GM21825 (cell line): ENCODE measurements around the gene ZNF766.
"Not testable (repeated sequence)": the region's sequence is repeated elsewhere in the genome, so short reads cannot be mapped to it uniquely, and the experiment has no call there.

ENCODE experiments used
- ATAC-seq: cut with Tn5 transposase; IDR thresholded peaks from one replicate; pipeline ENCODE4 v1.9.1; 2021; ENCODE audit warnings: mild to moderate bottlenecking, moderate library complexity; ENCODE audit not compliant: unreplicated experiment

Gene ZNF766

DNA sequence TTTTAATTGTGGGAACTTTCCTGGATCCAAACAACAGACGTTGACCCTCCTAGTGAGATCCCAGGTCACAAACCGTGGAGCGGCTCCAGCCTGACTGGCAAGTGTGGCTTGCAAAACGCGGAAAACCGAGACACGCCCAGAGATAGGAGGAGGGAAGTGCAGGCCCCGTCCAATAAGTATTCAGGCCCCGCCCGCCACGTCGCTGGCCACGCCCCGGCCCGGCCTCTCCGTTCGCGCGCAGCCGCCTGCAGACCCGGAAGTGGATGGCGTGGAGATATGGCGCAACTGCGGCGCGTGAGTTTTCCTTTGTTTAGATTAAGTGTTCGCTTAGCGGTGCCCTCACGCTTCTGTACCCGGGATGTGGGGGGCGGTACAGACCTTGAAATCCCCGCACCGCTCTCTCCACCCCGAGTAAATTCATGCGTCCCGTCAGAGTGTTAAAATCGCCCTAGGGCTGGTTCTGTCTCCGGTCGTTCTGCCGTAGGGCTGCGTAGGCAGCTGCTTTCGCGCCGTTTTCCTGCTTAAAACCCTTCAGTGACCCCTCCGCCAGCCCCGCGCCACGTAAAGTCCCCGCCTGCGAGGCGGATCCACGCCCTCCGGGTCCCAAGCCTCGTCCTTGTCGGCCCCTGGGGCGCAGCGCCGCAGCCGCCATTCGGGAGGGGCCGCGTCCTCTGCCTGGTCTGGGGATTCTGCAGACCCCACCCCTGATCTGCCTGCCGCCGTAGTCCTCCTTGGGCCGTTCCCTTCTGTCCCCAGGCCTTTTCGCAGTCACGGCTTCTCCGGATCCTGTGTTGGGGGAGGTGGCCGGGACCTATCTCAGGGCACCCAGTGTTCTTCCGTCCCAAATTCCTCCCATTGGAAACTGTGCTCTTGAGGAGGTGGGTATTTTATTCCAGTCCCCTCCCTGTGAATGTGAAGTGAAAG lies at the start of gene ZNF766:
ZNF766 (plus strand) TSS at position 250 of the 924 bp plus-strand sequence; CDS start at position 277, 27 bp downstream.
- ATAC-seq = peak; percentile 91

DNA sequence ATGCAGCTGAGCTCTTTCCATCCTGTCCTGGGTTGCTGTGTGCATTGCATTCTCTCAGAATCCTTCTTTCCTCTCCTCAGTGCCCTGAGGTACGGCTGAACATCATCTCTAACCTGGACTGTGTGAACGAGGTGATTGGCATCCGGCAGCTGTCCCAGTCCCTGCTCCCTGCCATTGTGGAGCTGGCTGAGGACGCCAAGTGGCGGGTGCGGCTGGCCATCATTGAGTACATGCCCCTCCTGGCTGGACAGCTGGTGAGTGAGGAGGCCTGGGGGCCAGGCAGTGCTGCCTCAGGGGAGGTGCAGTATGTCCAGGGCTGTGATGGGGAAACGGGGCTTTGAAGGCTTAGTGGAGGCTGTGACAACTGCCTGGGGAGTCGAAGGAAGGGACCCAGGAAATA lies 49.8 kb upstream of the ZNF766 start:
- no peak for ATAC-seq

DNA sequence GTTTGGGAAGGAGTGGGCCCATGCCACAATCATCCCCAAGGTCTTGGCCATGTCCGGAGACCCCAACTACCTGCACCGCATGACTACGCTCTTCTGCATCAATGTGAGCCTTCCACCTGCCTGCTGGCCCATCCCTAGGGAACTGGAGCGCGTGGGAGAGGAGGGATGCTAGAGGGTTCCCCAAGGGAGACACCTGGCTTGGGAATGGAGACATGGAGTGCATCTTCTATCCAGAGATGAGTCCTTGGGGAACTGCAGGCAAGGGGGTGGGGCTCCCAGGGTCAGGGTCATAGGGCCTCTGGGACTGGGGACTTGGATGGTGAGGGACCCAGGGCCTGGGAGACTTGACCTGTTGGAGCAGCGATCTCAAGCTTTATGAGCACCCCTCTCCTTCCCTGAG lies 48.4 kb upstream of the ZNF766 start:
- ATAC-seq = no peak

DNA sequence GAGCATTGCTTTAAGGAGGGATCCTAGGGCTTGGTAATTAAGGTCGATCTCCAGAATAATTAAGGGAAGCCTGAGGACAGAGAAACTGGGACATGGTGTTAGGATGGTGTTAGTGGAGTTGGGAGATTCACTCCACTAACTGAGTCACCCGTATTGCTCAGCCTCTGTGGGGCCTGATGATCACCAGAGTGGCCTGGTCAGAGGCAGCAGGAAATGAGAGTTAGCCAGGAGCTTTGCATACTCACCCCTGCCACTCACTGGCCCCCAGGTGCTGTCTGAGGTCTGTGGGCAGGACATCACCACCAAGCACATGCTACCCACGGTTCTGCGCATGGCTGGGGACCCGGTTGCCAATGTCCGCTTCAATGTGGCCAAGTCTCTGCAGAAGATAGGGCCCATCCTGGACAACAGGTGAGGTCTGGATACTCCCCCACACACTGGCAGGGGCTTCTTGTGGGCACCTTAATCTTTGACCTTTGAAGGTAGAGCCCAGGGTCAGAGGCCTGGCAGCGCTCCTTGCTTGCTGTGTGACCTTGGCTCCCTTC lies 47.5 kb upstream of the ZNF766 start:
- ATAC-seq = no peak

DNA sequence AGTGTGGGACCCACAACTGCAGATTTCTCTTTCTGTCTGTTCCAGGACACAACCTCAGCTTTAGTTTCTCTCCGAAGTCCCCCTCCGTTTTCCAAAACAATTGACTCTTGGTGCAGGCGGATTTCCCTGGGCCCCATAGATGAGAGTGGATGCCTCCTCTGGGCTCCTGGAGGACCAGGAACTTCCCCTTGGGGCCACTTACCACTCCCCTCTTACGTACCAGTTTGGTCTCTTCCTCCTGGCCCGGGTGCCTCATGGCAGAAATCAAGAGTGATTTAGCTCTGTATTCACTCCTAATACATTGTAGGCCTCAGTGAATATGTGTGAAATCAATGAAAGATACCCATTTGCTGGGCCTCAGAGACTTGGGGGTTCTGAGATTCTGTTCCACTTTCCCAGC lies 45.2 kb upstream of the ZNF766 start:
- no peak for ATAC-seq

DNA sequence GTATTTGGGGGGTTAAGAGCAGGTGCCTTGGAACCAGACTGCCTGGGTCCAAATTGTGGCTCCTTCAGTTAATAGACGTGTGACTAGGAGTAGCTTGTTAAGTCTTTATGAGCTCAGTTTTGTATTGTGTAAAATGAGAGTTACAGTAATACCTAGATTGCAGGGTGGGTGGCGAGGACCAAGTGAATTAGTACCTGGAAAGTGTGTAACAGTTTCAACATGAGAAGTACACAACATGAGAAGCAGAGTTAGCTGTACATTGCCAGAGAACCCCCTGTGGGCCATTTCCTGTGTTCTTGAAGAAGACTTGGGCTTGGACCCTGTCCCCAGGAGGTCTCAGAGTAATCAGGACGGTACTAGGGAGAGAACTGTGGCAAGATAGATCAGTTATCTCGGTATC lies 42.7 kb upstream of the ZNF766 start:
- no peak for ATAC-seq

DNA sequence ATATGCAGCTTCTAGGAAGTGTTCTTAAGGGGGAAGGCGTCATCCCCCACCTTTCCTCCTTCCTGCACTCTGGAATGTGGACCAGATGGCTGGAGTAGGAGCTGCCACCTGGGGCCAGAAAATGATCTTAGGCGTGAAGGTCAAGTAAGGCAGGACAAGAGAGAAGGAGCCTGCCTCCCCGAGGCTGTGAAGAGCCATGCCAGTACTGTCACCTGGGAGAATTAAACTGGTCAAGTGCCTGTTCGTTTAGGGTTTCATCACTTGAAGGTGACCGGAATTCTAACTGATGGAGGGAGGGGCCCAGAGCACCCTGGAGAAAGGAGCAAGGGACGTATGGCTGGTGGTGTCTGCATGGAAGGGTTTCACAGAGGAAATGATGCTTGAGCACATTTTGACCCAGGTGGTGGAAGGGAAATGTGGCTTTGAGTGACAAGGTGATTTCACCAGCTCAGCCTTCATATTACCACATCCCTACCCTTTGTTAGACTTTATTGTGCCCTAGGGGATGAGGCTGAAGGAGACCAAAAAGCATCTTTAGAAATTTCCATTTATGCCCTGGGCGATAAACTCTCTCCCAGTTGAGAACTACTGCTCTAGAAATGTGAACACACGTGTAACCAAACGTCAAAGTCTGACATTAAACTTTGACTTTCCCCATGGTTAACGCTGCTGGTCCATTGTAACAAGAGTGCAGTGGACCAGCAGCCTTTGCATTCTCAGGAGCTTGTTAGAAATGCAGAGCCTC lies 42.0 kb upstream of the ZNF766 start:
- ATAC-seq = no peak

DNA sequence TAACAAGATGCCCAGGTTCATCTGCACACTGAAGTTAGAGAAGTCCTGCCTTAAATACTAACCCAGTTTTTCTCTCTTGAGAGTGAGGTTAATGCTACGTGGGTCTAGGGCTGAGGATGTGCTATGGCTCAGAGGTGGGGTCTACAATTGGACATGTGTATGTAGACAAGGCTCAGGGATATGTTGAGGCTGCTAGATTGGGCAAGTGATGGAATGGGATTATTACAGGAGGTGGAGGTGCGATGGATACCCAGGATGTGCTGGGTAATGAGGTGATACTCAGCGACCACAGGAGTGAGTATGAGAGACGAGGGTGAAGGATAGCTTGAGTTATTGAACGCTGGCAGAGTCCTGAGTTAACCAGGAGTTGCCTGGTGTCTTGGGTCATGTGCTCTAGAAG lies 41.4 kb upstream of the ZNF766 start:
- no peak for ATAC-seq

DNA sequence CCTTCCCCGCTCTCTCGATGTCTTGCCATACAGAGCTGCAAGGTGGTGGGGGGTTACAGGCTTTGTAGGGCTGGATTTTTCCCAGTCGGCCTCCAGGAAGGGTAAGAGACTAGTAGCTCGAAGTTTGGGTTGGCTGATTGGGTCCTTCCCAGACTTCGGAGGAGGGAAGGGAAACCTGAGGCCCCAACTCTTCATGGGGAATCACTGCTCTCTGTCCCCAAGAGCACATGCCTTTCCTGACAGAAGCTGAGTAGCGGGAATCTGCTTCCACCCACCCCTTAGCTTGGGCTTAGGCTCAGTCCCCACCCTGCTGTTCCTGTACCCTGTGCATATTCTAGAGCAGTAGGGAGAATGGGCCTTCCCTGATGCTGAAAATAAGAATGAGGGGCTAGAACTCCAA lies 39.9 kb upstream of the ZNF766 start:
- no peak for ATAC-seq

DNA sequence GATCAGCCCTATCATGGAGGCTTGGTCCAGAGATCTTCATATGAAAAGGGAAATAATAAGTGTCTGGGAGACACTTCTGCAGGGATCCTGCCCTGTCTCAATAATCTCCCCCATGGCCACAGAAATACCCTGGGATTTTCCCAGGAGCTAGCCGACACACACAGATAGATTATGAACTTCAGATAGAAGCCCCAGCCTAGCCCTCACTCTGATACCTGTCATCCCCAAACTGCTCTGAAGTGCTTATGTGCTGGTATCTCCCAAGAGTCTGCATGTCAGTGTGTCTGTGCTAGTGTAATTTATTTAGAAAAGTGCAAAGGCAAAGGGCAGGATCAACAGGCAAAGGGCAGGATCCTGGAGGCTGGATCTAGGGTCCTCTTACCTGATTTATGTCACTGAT lies 38.7 kb upstream of the ZNF766 start:
- no peak for ATAC-seq

DNA sequence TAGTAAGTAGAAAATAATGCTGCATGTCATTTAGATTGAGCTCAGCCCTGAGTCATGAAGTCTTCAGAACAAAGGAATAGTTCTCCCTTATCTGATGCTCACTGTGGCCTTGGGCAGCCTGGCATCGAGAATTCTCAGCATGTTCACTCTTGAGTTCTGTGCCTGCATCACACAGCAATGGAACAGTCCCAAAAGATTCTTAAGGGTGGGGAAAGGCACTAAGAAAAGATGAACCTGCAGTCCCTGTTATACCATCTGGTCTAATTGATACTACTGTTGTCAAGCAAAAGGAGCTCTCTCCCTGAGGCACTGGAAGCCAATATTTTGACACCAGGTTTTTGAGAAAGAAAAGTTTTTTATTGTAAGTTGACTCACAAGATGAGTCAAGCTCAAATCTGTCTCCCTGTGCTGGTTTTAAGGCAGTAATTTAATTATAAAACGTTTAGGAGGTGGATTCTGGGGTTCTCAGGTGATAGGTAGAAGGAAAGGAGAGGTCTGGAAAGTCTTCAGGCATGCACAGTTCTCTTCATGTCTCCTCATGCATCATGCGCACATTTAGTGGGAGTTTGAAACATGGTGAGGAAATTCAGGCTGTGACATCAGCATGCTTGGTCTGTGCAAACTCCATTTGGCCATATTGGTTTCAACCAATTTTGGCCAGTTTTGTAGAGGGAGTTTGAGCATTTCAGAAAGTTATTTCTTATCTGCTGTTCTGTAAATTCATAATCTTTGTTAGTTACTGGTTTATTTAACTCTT lies 38.1 kb upstream of the ZNF766 start:
- ATAC-seq = no peak

DNA sequence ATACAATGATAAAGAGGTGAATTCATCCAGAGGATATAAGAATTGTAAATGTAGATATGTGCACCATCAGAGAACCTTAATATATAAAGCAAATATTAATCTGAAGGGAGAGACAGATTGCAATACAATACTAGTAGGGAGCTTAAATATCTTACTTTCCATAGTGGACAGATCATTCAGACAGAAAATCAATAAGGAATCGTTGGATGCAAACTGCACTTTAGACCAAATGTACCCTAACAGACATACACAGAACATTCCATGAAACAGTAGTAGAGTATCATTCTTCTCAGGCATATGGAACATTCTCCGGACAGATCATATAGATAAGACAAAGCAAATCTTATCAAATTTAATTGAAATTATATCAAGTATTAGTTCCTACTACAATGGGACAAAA lies 35.0 kb upstream of the ZNF766 start:
- no peak for ATAC-seq

DNA sequence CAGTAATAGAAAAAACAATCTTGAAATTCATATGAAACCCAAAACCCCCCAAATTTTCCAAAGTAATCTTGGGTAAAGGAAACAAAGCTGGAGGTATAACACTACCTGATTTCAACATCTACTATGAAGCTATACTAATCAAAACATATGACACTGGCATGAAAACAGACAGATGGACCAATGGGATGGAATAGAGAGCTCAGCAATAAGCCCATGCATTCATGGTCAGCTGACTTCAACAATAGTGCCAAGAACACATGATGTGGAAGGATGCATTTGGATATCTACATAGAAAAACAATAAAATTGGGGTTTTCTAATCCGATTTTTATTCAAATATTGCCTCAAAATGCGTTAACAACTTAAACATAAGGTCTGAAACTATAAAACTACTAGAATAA lies 32.2 kb upstream of the ZNF766 start:
- ATAC-seq = no peak

DNA sequence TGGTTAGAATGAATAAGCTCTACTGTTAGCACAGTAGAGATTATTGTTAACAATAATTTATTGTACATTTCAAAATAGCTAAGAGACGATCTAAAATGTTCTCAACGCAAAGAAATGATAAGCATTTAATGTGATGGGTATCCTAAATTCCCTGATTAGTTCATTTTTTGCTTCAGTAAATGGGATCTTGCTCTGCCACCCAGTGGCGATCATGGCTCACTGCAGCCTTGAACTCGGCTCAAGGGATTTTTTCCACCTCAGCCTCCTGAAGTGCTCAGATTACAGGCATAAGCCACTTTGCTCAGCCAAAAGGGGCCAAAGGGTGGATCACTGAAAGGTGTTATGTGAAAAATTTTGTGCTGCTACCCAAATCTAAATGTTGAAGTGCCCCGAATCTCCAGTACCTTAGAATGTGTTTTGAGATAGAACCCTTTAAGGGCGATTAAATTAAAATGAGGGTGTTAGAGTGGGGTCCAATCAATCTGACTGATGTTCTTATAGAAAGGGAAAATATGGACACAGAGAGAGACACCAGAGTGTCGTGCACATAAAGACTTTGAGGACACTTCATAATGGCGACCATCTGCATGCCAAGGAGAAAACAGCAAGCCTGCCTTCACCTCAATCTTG lies 31.5 kb upstream of the ZNF766 start:
- no peak for ATAC-seq

DNA sequence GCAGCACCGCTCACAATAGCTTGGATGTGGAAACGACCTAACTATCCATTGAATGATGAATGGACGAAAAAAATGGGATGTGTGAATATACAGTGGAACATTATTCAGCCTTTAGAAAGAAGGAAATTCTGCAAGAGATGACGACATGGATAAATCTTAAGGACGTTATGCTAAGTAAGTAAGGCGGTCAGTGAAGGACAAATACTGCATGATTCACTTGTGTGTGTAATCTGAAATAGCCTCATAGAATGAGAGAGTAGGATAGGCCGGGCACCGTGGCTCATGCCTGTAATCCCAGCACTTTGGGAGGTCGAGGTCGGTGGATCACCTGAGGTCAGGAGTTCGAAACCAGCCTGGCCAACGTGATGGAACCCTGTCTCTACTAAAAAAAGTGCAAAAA lies 25.4 kb upstream of the ZNF766 start:
- no peak for ATAC-seq

DNA sequence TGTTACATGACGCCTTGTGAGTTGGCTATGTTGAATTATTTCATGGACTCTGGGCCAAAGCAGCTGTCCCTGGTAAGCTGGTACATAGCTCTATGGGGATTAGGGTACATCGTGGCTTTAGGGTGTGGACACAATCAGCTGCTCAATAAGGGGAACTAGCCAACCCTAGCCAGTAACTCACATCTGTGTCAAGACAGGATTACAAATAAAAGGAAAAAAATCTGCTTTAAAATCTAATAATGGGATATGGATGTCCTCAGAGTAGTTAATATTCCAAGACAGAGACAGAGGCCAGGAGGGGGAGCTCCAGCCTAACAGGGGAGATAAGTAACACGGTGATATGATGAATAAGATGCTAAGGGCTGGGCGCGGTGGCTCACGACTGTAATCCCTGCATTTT lies 21.1 kb upstream of the ZNF766 start:
- ATAC-seq = no peak

DNA sequence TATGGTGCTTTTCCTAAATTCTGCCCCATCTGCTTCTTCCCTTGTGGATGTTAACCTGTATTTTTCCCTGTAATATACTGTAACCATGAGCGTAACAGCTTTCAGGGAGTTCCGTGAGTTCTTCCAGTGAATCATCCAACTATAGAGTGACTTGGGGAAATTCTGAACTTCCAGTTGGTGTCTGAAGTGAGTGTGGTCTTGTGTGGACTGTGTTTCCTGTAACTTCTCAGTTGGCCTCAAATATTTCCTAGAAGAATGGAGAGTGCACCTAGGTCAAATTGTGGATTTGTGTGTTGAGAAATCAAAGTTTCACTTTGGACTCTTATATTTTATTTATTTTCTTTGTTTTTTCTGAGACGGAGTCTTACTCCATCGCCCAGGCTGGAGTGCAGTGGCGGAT lies 11.0 kb upstream of the ZNF766 start:
- ATAC-seq = no peak

DNA sequence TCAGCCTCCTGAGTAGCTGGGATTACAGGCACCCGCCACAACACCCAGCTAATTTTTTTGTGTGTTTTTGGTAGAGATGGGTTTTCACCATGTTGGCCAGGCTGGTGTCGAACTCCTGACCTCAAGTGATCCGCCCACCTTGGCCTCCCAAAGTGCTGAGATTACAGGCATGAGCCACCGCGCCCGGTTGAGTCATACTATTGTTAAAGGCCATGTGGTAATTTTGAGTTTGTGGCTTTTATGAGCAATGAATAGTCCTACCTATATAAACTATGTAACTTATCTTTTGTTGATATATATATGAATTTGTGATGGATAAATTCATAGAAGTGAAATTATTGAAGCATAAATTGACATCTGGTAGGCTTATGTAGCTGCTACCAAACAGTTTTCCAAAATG lies 3.8 kb upstream of the ZNF766 start:
- ATAC-seq = not testable (repeated sequence)

DNA sequence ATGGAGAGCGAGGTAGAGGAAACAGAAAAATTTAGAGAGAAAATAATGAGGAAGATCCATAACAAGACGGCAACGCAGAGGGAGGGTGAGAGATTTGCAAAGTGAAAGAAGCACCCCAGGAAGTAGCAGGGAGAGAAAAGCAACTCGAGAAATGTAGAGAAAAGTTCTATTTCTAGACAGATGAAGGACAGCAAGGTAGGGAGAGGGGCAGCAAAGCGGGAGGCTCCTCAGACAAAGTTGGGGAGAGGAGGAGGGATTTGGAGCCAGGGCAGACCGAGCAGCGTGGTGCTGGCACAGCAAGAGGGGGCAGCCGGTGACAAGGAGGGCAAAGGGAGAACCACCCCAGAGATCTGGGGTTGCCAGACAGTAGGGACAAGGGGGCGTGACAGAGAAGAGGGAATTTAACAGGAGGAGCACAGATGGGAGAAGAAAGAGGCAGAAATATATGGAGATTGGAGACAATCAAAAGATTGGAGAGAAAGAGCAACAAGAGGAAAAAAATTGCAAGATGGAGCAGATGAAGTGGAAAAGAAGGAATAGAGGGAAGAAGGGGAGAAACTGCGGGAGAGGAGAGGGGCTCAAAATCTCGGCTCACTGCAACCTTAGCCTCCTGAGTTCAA lies 989 bp downstream of the ZNF766 start:
- ATAC-seq = no peak

DNA sequence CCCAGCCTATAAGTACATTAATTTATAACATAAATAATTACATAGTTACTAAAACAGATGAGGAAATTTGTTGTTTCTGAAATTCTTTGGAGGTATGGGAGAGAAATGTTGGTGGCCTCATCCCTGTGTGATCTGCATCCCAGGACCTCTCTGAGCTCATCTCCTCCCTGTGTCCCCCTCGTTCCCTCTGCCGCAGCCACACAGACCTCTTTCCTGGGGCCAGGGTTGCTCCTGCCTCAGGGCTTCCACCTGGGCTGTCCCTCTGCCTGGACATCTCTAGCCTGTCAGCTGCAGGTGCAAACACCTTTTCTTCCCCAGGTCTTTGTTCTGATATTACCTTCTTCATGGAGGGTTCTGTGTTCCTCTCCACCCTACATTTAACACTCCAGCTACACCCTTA lies 3.9 kb downstream of the ZNF766 start:
- ATAC-seq = no peak
